Thyroid gland (tissue), 4 donors: Measurements from ENCODE around the gene MLC1. TPM values are rescaled to one million over a fixed set of nuclear protein-coding genes. Genes with fewer than 3 reads are reported as not detected.
A peak's percentile ranks its signal among the peaks of the same experiment; 100 is the strongest.

ENCODE experiments used
- DNase-seq, 2 donors: peaks; one replicate each; pipeline ENCODE4 v3.0.0-alpha.2; 2019
- H3K27ac ChIP-seq, 3 donors: fragments of 200-600 bp; sonication (generic); 1 replicate in 2 of 3; 2 replicates in 1 of 3; pipeline ENCODE4 v1.5.1; 2016 to 2019; ENCODE audit warnings: mild to moderate bottlenecking in 1 of 3, moderate library complexity in 1 of 3
- H3K27me3 ChIP-seq: fragments of 200-600 bp; sonication (generic); one replicate; pipeline ENCODE4 v1.5.1; 2019
- H3K36me3 ChIP-seq, 2 donors: fragments of 200-600 bp; sonication (generic); one replicate each; pipeline ENCODE4 v1.5.1; 2016 to 2019
- H3K4me1 ChIP-seq, 2 donors: fragments of 200-600 bp; sonication (generic); one replicate each; pipeline ENCODE4 v1.5.1; 2017 to 2019
- H3K4me3 ChIP-seq, 3 donors: fragments of 200-600 bp; sonication (generic); replicated peaks in 1 of 3; 1 replicate in 2 of 3; 2 replicates in 1 of 3; pipeline ENCODE4 v1.5.1; 2016; ENCODE audit warnings: mild to moderate bottlenecking in 1 of 3
- H3K9me3 ChIP-seq: fragments of 200-600 bp; sonication (generic); one replicate; pipeline ENCODE4 v1.5.1; 2017
- POLR2A ChIP-seq, 2 donors: fragments of 450-650 bp; IDR thresholded peaks; one replicate each; pipeline ENCODE4 v1.6.1; 2017; ENCODE audit warnings: antibody characterized with exemption in 2 of 2, mild to moderate bottlenecking in 2 of 2, moderate library complexity in 1 of 2
- WGBS, 2 donors: methylation state at CpG; one replicate each; pipeline ENCODE4 v1.1.5; 2017; 5-methylcytosine and 5-hydroxymethylcytosine counted together
- intact Hi-C: fragments of 100-400 bp; cut with DNase I; formaldehyde crosslinking; loops from one replicate; pipeline ENCODE4 v1.15.1; 2023
- total RNA-seq, 4 donors: library from RNA; depleted of rRNA; stranded (reverse); fragments of >200 nt; gene quantifications; one replicate each; pipeline ENCODE4 v1.2.3, GENCODE V29; 2016
- TF ChIP-seq, protein P1 (sequence below), 6 experiments: fragments of 200-600 bp in 3 of 6; fragments of 450-650 bp in 3 of 6; sonication (generic) in 3 of 6; IDR thresholded peaks; one replicate each; pipeline ENCODE4 v1.5.1; 2016 to 2019; ENCODE audit warnings: antibody characterized with exemption in 6 of 6, mild to moderate bottlenecking in 2 of 6, inconsistent platforms in 1 of 6, moderate library complexity in 1 of 6

MLC1 gene
- total RNA-seq, 4 donors from 2014 or later, result 0.11 TPM; not detected in 3

DNA sequence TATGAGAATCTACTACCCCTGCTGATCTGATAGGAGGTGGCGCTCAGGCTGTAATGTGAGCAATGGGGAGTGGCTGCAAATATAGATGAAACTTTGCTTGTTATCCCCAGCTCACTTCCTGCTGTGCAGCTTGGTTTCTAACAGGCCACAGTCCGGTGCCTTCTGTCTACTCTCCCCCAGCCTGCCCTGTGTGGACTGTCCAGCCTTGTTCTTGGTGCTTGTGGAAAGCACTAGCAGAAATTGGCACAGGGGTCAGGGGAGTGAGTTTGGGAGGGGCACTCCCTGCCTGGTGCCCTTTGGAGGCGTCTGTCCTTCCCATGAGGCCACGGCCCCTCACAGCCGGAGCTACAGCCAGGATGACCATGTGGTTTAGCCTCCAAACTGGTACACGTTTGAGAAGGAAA is 18.9 kb upstream of the MLC1 start:
- TF ChIP-seq, protein P1, sequence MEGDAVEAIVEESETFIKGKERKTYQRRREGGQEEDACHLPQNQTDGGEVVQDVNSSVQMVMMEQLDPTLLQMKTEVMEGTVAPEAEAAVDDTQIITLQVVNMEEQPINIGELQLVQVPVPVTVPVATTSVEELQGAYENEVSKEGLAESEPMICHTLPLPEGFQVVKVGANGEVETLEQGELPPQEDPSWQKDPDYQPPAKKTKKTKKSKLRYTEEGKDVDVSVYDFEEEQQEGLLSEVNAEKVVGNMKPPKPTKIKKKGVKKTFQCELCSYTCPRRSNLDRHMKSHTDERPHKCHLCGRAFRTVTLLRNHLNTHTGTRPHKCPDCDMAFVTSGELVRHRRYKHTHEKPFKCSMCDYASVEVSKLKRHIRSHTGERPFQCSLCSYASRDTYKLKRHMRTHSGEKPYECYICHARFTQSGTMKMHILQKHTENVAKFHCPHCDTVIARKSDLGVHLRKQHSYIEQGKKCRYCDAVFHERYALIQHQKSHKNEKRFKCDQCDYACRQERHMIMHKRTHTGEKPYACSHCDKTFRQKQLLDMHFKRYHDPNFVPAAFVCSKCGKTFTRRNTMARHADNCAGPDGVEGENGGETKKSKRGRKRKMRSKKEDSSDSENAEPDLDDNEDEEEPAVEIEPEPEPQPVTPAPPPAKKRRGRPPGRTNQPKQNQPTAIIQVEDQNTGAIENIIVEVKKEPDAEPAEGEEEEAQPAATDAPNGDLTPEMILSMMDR (IDR thresholded peaks at IDR 0.05), result no peak
- no peak for TF ChIP-seq POLR2A (IDR thresholded peaks at IDR 0.05)
- no peak for DNase-seq
- intact Hi-C loops, result no loop called here
- Histone ChIP-seq H3K4me3 (no peak overlapping the region), H3K9me3 (no peaks in the 10 kb centered on the region), H3K4me1 (no peaks in the 10 kb centered on the region), H3K27me3 (no peaks in the 10 kb centered on the region), H3K27ac (no peak overlapping the region), H3K36me3 (no peaks in the 10 kb centered on the region)
- 82 to 87% methylated on average over 6 of the region's 6 CpGs for WGBS, 2 donors

DNA sequence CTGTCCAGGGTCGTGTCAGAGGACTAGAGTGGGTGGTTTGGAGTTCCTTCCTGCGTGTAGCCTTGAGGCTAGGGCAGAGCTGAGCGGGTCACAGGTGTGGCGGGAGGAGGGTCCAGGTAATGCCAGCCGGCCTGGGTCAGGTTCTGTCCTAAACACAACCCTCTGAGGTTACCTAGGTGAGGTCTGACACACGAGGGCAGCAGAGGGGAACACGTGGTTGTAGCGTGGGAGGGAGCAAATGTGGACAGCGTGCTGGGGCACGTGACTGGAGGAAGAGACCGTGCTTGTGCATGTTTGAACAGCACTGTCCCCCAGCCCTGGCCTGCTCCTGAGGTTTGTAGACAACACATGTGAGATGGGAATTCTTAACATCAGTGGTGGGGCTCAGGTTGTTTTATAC is 17.7 kb upstream of the MLC1 start:
- Histone ChIP-seq H3K9me3 (no peaks in the 10 kb centered on the region), H3K27ac (no peak overlapping the region), H3K36me3 (no peaks in the 10 kb centered on the region), H3K4me1 (no peaks in the 10 kb centered on the region), H3K27me3 (no peaks in the 10 kb centered on the region), H3K4me3 (no peak overlapping the region)
- TF ChIP-seq, protein P1 (IDR thresholded peaks at IDR 0.05), result peak in 1 of 6 experiments; percentile 22
- no peak for TF ChIP-seq POLR2A (IDR thresholded peaks at IDR 0.05)
- peak; percentile 32 to 49 for DNase-seq
- 55 to 63% methylated on average over 11 of the region's 11 CpGs for WGBS, 2 donors
- intact Hi-C loops, result no loop called here

DNA sequence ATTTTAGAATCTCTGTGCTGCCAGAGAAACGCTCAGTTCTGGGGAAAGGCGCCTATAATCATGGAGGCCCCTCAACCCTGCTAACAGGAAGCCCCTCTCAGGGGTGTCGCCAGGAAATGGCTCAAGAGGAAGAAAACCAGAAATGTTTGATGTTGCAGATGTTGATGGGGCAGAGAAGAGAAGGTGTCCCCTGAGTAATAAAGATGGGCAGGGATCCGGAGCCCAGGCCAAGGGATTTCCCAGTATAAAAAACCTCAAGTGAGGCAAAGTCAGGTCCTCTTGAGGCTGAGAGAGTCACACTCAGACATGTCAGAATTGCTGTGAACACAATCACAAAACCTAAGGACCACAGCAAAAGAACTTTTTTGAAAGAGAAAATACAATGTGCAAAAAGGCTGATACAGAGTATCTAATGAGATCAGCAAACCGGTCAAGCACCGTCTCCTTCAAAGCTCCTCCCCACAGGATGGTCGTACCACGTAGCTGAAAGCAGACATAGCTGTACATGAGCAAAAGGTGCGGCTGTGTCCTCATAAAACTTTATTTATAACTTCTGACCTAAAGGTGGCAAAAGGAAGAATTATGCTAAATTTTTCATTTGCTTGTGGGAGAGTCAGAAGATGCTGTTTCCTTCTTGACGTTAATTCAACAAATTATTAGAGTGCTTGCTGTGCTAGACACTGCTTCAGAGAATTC is 16.8 kb upstream of the MLC1 start:
- DNase-seq, result no peak
- 65 to 68% methylated on average over 10 of the region's 10 CpGs for WGBS, 2 donors
- Histone ChIP-seq H3K27me3 (no peaks in the 10 kb centered on the region), H3K4me1 (no peaks in the 10 kb centered on the region), H3K36me3 (no peaks in the 10 kb centered on the region), H3K4me3 (no peak overlapping the region), H3K27ac (no peak overlapping the region), H3K9me3 (no peaks in the 10 kb centered on the region)
- TF ChIP-seq, protein P1 (IDR thresholded peaks at IDR 0.05), result no peak
- no peak for TF ChIP-seq POLR2A (IDR thresholded peaks at IDR 0.05)
- intact Hi-C loops, result no loop called here

DNA sequence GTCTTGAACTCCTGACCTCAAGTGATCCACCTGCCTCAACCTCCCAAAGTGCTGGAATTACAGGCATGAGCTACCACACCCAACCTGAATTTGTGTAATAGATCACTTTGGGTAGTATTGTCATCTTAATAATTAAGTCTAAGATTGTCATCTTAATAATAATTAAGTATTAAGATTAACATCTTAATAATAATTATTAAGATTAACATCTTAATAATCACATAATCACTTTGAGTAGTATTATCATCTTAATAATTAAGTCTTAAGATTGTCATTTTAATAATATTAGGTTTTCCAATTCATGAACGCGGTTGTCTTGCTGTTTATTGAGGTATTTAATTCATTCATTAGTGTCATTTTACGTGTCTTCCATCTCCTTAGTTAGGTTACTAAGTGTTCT is 12.8 kb upstream of the MLC1 start:
- no peak for DNase-seq
- Histone ChIP-seq H3K4me1 (no peaks in the 10 kb centered on the region), H3K4me3 (no peak overlapping the region), H3K27ac (no peak overlapping the region), H3K9me3 (no peaks in the 10 kb centered on the region), H3K36me3 (no peaks in the 10 kb centered on the region), H3K27me3 (no peaks in the 10 kb centered on the region)
- TF ChIP-seq POLR2A (IDR thresholded peaks at IDR 0.05), result no peak
- TF ChIP-seq, protein P1 (IDR thresholded peaks at IDR 0.05), result no peak
- intact Hi-C loops, result no loop called here
- WGBS, 2 donors, result 89 to 92% methylated on average over 3 of the region's 3 CpGs

DNA sequence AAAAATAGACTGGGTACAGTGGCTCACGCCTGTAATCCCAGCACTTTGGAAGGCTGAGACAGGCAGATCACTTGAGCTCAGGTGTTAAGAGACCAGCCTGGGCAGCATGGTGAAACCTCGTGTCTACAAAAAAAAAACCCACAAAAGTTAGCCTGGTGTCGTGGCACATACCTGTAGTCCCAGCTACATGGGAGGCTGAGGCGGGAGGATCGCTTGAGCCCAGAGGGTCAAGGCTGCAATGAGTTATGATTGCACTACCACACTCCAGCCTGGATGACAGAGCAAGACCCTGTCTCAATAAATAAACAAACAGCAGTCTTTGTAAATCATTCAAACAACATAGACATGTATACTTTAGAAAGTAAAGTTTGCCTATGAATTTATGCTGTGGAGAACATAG is 7.1 kb upstream of the MLC1 start:
- no peak for TF ChIP-seq POLR2A (IDR thresholded peaks at IDR 0.05)
- TF ChIP-seq, protein P1 (IDR thresholded peaks at IDR 0.05), result no peak
- Histone ChIP-seq H3K4me1 (no peaks in the 10 kb centered on the region), H3K4me3 (no peak overlapping the region), H3K9me3 (no peaks in the 10 kb centered on the region), H3K36me3 (no peaks in the 10 kb centered on the region), H3K27ac (no peak overlapping the region), H3K27me3 (peaks cover 5% of the 10 kb centered on the region)
- no peak for DNase-seq
- 81 to 82% methylated on average over 5 of the region's 5 CpGs for WGBS, 2 donors
- intact Hi-C loops, result no loop called here
